ENCODE measurements around the gene AUTS2.

Gene AUTS2

GRCh38 chr7:69739931-69740431 lies 141.7 kb downstream of the AUTS2 start:
- in situ Hi-C loops (cut with HindIII; ENCODE audit: low sequenced_read_pairs), result no loop called here
- no peak for DNase-seq (ENCODE audit: low read depth)
- TF ChIP-seq CTCF (IDR thresholded peaks at IDR 0.05; ENCODE audit: low read depth, low read length, missing control alignments), result no peak
- no peak overlapping the region for H3K4me3 ChIP-seq (ENCODE audit: low read depth, low read length)

- DNase-seq (ENCODE audit: low read depth), result no peak
- TF ChIP-seq CTCF (IDR thresholded peaks at IDR 0.05; ENCODE audit: low read depth, low read length, missing control alignments), result no peak
- H3K4me3 ChIP-seq (ENCODE audit: low read depth, low read length), result no peak overlapping the region
- in situ Hi-C loops (cut with HindIII; ENCODE audit: low sequenced_read_pairs), result no loop called here
These were observed 144.0 kb downstream of the AUTS2 start for GRCh38 chr7:69742237-69742636.

- no peak for DNase-seq (ENCODE audit: low read depth)
- TF ChIP-seq CTCF (IDR thresholded peaks at IDR 0.05; ENCODE audit: low read depth, low read length, missing control alignments), result no peak
- no peak overlapping the region for H3K4me3 ChIP-seq (ENCODE audit: low read depth, low read length)
- in situ Hi-C loops (cut with HindIII; ENCODE audit: low sequenced_read_pairs), result no loop called here
These were observed 145.2 kb downstream of the AUTS2 start for GRCh38 chr7:69743436-69743835.

GRCh38 chr7:69744026-69744425 lies 145.8 kb downstream of the AUTS2 start:
- in situ Hi-C loops (cut with HindIII; ENCODE audit: low sequenced_read_pairs), result no loop called here
- no peak for DNase-seq (ENCODE audit: low read depth)
- TF ChIP-seq CTCF (IDR thresholded peaks at IDR 0.05; ENCODE audit: low read depth, low read length, missing control alignments), result no peak
- H3K4me3 ChIP-seq (ENCODE audit: low read depth, low read length), result no peak overlapping the region

- TF ChIP-seq CTCF (IDR thresholded peaks at IDR 0.05; ENCODE audit: low read depth, low read length, missing control alignments), result no peak
- in situ Hi-C loops (cut with HindIII; ENCODE audit: low sequenced_read_pairs), result no loop called here
- no peak for DNase-seq (ENCODE audit: low read depth)
- H3K4me3 ChIP-seq (ENCODE audit: low read depth, low read length), result no peak overlapping the region
These were observed 148.1 kb downstream of the AUTS2 start for GRCh38 chr7:69746383-69746782.

GRCh38 chr7:69747144-69747543 lies 148.9 kb downstream of the AUTS2 start:
- DNase-seq (ENCODE audit: low read depth), result no peak
- H3K4me3 ChIP-seq (ENCODE audit: low read depth, low read length), result no peak overlapping the region
- no peak for TF ChIP-seq CTCF (IDR thresholded peaks at IDR 0.05; ENCODE audit: low read depth, low read length, missing control alignments)
- in situ Hi-C loops (cut with HindIII; ENCODE audit: low sequenced_read_pairs), result no loop called here

- in situ Hi-C loops (cut with HindIII; ENCODE audit: low sequenced_read_pairs), result no loop called here
- no peak for DNase-seq (ENCODE audit: low read depth)
- TF ChIP-seq CTCF (IDR thresholded peaks at IDR 0.05; ENCODE audit: low read depth, low read length, missing control alignments), result no peak
- no peak overlapping the region for H3K4me3 ChIP-seq (ENCODE audit: low read depth, low read length)
These were observed 150.3 kb downstream of the AUTS2 start for GRCh38 chr7:69748530-69748929.
